ENCODE measurements around the gene KLF1.

The KLF1 gene

GRCh38 chr19:12838182-12838885 lies 48.7 kb downstream of the KLF1 start, which contains the start of gene MAST1:
TSS of gene MAST1 (plus strand) at chr19:12838515. CDS start at chr19:12838573, 58 bp downstream.
- DNase-seq (ENCODE audit: low read depth): no peak

GRCh38 chr19:12837225-12837624 lies 49.8 kb downstream of the KLF1 start:
- DNase-seq (ENCODE audit: low read depth): no peak

- DNase-seq (ENCODE audit: low read depth): no peak
Observed at GRCh38 chr19:12836529-12836863, 50.5 kb downstream of the KLF1 start.

GRCh38 chr19:12834976-12835757 lies 51.8 kb downstream of the KLF1 start:
- no peak for DNase-seq (ENCODE audit: low read depth)

DNA sequence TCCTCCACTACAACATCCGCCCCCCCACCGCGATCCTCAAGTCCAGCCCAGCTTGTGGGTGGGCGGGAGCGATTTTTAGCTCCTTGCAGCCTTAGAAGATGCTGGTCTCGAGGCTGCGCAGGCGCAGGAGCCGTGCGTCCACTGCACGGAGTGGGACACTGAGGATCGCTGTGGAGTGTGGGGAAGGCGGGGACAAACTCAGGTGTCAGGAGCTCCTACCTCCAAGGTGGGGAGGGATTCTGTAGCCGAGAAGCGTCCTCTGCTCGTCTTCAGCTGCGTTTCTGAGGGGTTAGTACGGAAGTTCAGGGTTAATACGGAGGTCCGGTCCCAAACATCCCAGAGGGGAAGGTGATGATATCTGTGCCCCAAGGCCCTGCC lies 52.4 kb downstream of the KLF1 start, which contains the start of gene RTBDN:
TSS of gene RTBDN (minus strand) at position 14 of the 378 bp plus-strand sequence. CDS start 4,600 bp downstream, outside the sequence.
- no peak for DNase-seq (ENCODE audit: low read depth)
